22Rv1 (cell line): Measurements from ENCODE around the gene CBX5.

Source experiments
- ZFX ChIP-seq: fragments of 450-650 bp; IDR thresholded peaks from 2 replicates; pipeline ENCODE4 v1.6.1; 2017; ENCODE audit warnings: antibody characterized with exemption, borderline replicate concordance
- TF ChIP-seq, protein P1 (sequence below): fragments of 450-650 bp; IDR thresholded peaks from 2 replicates; pipeline ENCODE4 v1.5.1; 2017; ENCODE audit warnings: mild to moderate bottlenecking

DNA sequence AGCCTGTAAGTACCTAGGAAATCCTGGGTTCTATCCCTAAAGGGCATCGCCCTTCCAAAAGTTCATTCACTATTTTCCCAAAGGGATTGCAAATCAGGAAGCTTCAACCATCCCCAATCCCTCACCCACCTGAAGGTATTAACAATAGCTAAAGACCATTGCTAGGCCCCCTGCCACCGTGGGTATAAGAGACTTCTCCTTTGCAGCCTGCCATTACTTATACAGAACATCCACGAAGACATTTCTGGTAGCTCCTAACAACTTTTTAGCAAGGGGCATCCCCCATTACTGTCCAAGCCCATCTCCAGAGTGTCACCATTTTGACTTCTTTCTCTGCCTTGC lies 90.8 kb downstream of the CBX5 start:
- TF ChIP-seq, protein P1, sequence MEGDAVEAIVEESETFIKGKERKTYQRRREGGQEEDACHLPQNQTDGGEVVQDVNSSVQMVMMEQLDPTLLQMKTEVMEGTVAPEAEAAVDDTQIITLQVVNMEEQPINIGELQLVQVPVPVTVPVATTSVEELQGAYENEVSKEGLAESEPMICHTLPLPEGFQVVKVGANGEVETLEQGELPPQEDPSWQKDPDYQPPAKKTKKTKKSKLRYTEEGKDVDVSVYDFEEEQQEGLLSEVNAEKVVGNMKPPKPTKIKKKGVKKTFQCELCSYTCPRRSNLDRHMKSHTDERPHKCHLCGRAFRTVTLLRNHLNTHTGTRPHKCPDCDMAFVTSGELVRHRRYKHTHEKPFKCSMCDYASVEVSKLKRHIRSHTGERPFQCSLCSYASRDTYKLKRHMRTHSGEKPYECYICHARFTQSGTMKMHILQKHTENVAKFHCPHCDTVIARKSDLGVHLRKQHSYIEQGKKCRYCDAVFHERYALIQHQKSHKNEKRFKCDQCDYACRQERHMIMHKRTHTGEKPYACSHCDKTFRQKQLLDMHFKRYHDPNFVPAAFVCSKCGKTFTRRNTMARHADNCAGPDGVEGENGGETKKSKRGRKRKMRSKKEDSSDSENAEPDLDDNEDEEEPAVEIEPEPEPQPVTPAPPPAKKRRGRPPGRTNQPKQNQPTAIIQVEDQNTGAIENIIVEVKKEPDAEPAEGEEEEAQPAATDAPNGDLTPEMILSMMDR = no peak
- TF ChIP-seq ZFX = no peak
